Measurements from ENCODE around the gene RAB18.

RAB18 gene

GRCh38 chr10:27581225-27581624 lies 77.1 kb downstream of the RAB18 start:
- no peaks in the 10 kb centered on the region for H3K36me3 ChIP-seq (replicated peaks; ENCODE audit: insufficient read depth, low read length)
- no peaks in the 10 kb centered on the region for H4K20me1 ChIP-seq (ENCODE audit: insufficient read depth, low read length)
- no peak overlapping the region for H3K4me2 ChIP-seq (ENCODE audit: low read depth, low read length)
- H3K9me3 ChIP-seq (replicated peaks; ENCODE audit: insufficient read depth, low read length) = no peaks in the 10 kb centered on the region
- H3K4me1 ChIP-seq (ENCODE audit: low read length) = no peaks in the 10 kb centered on the region
- H2AFZ ChIP-seq (ENCODE audit: low read length) = no peak overlapping the region
- H3F3A ChIP-seq (ENCODE audit: insufficient read depth, low read length) = no peaks in the 10 kb centered on the region
- H3K4me3 ChIP-seq (ENCODE audit: low read length) = no peak overlapping the region
- no peak for DNase-seq
- H3K79me2 ChIP-seq (ENCODE audit: low read length) = no peaks in the 10 kb centered on the region
- H3K27ac ChIP-seq (ENCODE audit: low read length) = no peak overlapping the region
- H3K9ac ChIP-seq (ENCODE audit: low read length) = no peak overlapping the region
- TF ChIP-seq EZH2phosphoT487 (IDR thresholded peaks at IDR 0.05; ENCODE audit: low read length) (no peak), EZH2 (optimal IDR thresholded peaks at IDR 0.05; ENCODE audit: low read depth, low read length) (no peak)
- TF ChIP-seq, protein P1, sequence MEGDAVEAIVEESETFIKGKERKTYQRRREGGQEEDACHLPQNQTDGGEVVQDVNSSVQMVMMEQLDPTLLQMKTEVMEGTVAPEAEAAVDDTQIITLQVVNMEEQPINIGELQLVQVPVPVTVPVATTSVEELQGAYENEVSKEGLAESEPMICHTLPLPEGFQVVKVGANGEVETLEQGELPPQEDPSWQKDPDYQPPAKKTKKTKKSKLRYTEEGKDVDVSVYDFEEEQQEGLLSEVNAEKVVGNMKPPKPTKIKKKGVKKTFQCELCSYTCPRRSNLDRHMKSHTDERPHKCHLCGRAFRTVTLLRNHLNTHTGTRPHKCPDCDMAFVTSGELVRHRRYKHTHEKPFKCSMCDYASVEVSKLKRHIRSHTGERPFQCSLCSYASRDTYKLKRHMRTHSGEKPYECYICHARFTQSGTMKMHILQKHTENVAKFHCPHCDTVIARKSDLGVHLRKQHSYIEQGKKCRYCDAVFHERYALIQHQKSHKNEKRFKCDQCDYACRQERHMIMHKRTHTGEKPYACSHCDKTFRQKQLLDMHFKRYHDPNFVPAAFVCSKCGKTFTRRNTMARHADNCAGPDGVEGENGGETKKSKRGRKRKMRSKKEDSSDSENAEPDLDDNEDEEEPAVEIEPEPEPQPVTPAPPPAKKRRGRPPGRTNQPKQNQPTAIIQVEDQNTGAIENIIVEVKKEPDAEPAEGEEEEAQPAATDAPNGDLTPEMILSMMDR (IDR thresholded peaks at IDR 0.05; ENCODE audit: low read length) = no peak
- H3K9me2 ChIP-seq (replicated peaks; ENCODE audit: insufficient read depth, low read length) = no peaks in the 10 kb centered on the region
- no peaks in the 10 kb centered on the region for H3K27me3 ChIP-seq (replicated peaks; ENCODE audit: insufficient read depth, low read length)

- Histone ChIP-seq H3K4me3 (ENCODE audit: low read length) (no peak overlapping the region), H3K79me2 (ENCODE audit: low read length) (no peaks in the 10 kb centered on the region), H3K9ac (ENCODE audit: low read length) (no peak overlapping the region), H3K27ac (ENCODE audit: low read length) (no peak overlapping the region), H2AFZ (ENCODE audit: low read length) (no peak overlapping the region), H3K4me1 (ENCODE audit: low read length) (no peaks in the 10 kb centered on the region), H3K36me3 (replicated peaks; ENCODE audit: insufficient read depth, low read length) (no peaks in the 10 kb centered on the region), H4K20me1 (ENCODE audit: insufficient read depth, low read length) (no peaks in the 10 kb centered on the region), H3K9me3 (replicated peaks; ENCODE audit: insufficient read depth, low read length) (no peaks in the 10 kb centered on the region), H3F3A (ENCODE audit: insufficient read depth, low read length) (no peaks in the 10 kb centered on the region), H3K9me2 (replicated peaks; ENCODE audit: insufficient read depth, low read length) (no peaks in the 10 kb centered on the region), H3K27me3 (replicated peaks; ENCODE audit: insufficient read depth, low read length) (no peaks in the 10 kb centered on the region), H3K4me2 (ENCODE audit: low read depth, low read length) (no peak overlapping the region)
- TF ChIP-seq EZH2phosphoT487 (IDR thresholded peaks at IDR 0.05; ENCODE audit: low read length) (no peak), EZH2 (optimal IDR thresholded peaks at IDR 0.05; ENCODE audit: low read depth, low read length) (no peak)
- TF ChIP-seq, protein P1 (IDR thresholded peaks at IDR 0.05; ENCODE audit: low read length) = no peak
- no peak for DNase-seq
Observed at GRCh38 chr10:27584302-27584701, 80.2 kb downstream of the RAB18 start.

Data from MM.1S (cell line).